ENCODE results near the gene DAZL. TPM values are rescaled to one million over a fixed set of nuclear protein-coding genes. Genes with fewer than 3 reads are reported as not detected.

Gene DAZL
- total and polyA plus RNA-seq, 9 of the 15 experiments (the other 6 are each of a cell fraction or from before 2014, with no cell fraction given), result not detected

DNA sequence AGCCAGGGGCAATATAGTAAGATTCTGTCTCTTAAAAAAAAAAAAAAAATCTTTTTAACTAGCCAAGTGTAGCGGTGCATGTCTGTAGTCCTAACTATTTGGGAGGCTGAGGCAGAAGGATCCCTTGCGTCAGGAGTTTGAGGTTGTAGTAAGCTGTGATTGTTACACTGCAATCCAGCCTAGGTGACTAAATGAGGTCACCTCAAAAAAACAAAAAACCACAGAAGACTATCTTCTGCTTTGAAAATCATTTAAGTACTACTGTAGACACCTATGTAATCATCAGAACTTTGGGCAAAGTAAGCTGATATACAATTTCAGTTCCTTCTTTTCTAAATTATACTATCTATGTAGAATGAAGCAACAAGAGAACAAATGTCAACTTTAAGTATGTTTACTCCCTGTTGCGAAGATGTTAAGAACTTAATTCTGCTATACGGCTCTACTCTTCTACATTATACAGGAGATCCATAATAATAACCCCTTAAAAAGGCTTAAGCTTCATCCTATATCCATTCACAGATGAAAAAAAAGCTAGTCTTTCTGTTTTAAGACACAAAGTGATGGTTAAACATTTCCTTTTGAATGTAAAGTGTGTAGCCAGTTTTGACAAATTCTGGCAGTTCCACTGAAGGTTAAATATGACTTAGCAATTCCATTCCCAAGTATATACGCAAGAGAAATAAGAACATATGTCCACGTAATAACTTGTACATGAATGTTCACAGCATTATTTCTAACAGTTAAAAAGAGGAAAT lies 15.2 kb downstream of the DAZL start:
- H2AFZ ChIP-seq (ENCODE audit: low read depth, low read length), result no peak overlapping the region
- no peaks in the 10 kb centered on the region for H3K9me1 ChIP-seq (ENCODE audit: control insufficient read depth, insufficient read depth, low read length)
- H3K9me3 ChIP-seq (replicated peaks; ENCODE audit: control insufficient read depth, insufficient read depth, low read depth, low read length), result no peaks in the 10 kb centered on the region
- no peaks in the 10 kb centered on the region for H4K20me1 ChIP-seq (replicated peaks; ENCODE audit: control insufficient read depth, insufficient read depth, low read length)
- no peak overlapping the region for H3K9ac ChIP-seq (ENCODE audit: insufficient read depth in 1 of 2, low read depth in 2 of 2, low read length in 2 of 2)
- in situ Hi-C loops (cut with MboI) (no loop called here), intact Hi-C loops (cut with micrococcal nuclease) (no loop called here)
- no peak overlapping the region for H3K27ac ChIP-seq (ENCODE audit: extremely low read depth, low read depth, low read length)
- no peaks in the 10 kb centered on the region for H3K79me2 ChIP-seq (ENCODE audit: control insufficient read depth, insufficient read depth, low read length)
- no peaks in the 10 kb centered on the region for H3K36me3 ChIP-seq (ENCODE audit: control insufficient read depth, insufficient read depth, low read length)
- WGBS (ENCODE audit: insufficient coverage, low coverage, missing lambda C conversion rate), result under 1% methylated on average over 6 of the region's 6 CpGs
- TF ChIP-seq RHOXF2B (CRISPR knock-in tag; conservative IDR thresholded peaks at IDR 0.05), result no peak
- no peak for TF ChIP-seq HEY1 (CRISPR knock-in tag; IDR thresholded peaks at IDR 0.05; ENCODE audit: borderline replicate concordance)
- TF ChIP-seq, protein P1, sequence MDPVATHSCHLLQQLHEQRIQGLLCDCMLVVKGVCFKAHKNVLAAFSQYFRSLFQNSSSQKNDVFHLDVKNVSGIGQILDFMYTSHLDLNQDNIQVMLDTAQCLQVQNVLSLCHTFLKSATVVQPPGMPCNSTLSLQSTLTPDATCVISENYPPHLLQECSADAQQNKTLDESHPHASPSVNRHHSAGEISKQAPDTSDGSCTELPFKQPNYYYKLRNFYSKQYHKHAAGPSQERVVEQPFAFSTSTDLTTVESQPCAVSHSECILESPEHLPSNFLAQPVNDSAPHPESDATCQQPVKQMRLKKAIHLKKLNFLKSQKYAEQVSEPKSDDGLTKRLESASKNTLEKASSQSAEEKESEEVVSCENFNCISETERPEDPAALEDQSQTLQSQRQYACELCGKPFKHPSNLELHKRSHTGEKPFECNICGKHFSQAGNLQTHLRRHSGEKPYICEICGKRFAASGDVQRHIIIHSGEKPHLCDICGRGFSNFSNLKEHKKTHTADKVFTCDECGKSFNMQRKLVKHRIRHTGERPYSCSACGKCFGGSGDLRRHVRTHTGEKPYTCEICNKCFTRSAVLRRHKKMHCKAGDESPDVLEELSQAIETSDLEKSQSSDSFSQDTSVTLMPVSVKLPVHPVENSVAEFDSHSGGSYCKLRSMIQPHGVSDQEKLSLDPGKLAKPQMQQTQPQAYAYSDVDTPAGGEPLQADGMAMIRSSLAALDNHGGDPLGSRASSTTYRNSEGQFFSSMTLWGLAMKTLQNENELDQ (CRISPR knock-in tag; IDR thresholded peaks at IDR 0.05; ENCODE audit: borderline replicate concordance), result no peak
- TF ChIP-seq, protein P2, sequence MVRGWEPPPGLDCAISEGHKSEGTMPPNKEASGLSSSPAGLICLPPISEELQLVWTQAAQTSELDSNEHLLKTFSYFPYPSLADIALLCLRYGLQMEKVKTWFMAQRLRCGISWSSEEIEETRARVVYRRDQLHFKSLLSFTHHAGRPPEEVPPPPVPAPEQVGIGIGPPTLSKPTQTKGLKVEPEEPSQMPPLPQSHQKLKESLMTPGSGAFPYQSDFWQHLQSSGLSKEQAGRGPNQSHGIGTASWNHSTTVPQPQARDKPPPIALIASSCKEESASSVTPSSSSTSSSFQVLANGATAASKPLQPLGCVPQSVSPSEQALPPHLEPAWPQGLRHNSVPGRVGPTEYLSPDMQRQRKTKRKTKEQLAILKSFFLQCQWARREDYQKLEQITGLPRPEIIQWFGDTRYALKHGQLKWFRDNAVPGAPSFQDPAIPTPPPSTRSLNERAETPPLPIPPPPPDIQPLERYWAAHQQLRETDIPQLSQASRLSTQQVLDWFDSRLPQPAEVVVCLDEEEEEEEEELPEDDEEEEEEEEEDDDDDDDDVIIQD (CRISPR knock-in tag; IDR thresholded peaks at IDR 0.05), result no peak
- no peak for TF ChIP-seq ZC3H8 (IDR thresholded peaks at IDR 0.05)
- TF ChIP-seq ELF1 (tag; IDR thresholded peaks at IDR 0.05), result no peak
- TF ChIP-seq NR2F6 (CRISPR knock-in tag; IDR thresholded peaks at IDR 0.05), result no peak
- no peak for TF ChIP-seq NR2C2 (CRISPR knock-in tag; IDR thresholded peaks at IDR 0.05)
- TF ChIP-seq NR2C2 (tag; IDR thresholded peaks at IDR 0.05), result no peak
- TF ChIP-seq HNRNPL (IDR thresholded peaks at IDR 0.05; ENCODE audit: low read depth, low read length), result no peak
- no peak for TF ChIP-seq ZNF354B (CRISPR knock-in tag; IDR thresholded peaks at IDR 0.05)
- no peak for TF ChIP-seq TCF7 (IDR thresholded peaks at IDR 0.05; ENCODE audit: borderline replicate concordance)
- TF ChIP-seq HDAC2 (IDR thresholded peaks at IDR 0.05), result no peak
- TF ChIP-seq, protein P3, sequence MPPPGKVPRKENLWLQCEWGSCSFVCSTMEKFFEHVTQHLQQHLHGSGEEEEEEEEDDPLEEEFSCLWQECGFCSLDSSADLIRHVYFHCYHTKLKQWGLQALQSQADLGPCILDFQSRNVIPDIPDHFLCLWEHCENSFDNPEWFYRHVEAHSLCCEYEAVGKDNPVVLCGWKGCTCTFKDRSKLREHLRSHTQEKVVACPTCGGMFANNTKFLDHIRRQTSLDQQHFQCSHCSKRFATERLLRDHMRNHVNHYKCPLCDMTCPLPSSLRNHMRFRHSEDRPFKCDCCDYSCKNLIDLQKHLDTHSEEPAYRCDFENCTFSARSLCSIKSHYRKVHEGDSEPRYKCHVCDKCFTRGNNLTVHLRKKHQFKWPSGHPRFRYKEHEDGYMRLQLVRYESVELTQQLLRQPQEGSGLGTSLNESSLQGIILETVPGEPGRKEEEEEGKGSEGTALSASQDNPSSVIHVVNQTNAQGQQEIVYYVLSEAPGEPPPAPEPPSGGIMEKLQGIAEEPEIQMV (tag; conservative IDR thresholded peaks at IDR 0.05; ENCODE audit: low read depth), result no peak
- no peak for TF ChIP-seq DDX20 (tag; IDR thresholded peaks at IDR 0.05; ENCODE audit: low read depth)
- H3K27me3 ChIP-seq (ENCODE audit: control insufficient read depth in 2 of 2, insufficient read depth in 2 of 2, low read length in 2 of 2), result peaks cover 0 to 2% of the 10 kb centered on the region in 2 experiments; a peak in 3 of 5 replicates
- no peak for ATAC-seq
- DNase-seq (ENCODE audit: extremely low read depth in 1 of 4, low spot score in 3 of 4), result no peak
- no peak overlapping the region for H3K4me3 ChIP-seq
- no peaks in the 10 kb centered on the region for H3K4me1 ChIP-seq (replicated peaks in 1 of 2; ENCODE audit: control insufficient read depth in 2 of 2, insufficient read depth in 2 of 2, low read length in 2 of 2)
- no peak overlapping the region for H3K4me2 ChIP-seq (ENCODE audit: insufficient read depth, low read length)
- ChIA-PET POLR2A (no interaction called here), CTCF (ENCODE audit: low intra/inter-chr PET ratio) (no interaction called here)
- FAIRE-seq, result no peak
- BruUV-seq (replicated peaks), result no TSS peak
